Panc1 (cell line): ENCODE measurements around the gene ELOVL2. TPM values are rescaled to one million over a fixed set of nuclear protein-coding genes. Genes with fewer than 3 reads are reported as not detected.

ENCODE experiments used
- ATAC-seq: fragments of 200-7000 bp; cut with Tn5 transposase; 2 replicates; pipeline ENCODE4 v1.9.1; 2020; ENCODE audit warnings: mild to moderate bottlenecking, moderate library complexity
- BruUV-seq: library from RNA; stranded (reverse); fragments of 400-500 nt; replicated peaks from 2 replicates; lab custom pipeline; 2021; lab: Mats Ljungman, UMichigan
- CTCF ChIA-PET: fragments of 300-600 bp; sonication (Branson Sonifier 250); formaldehyde crosslinking; loops from one replicate; lab custom pipeline; 2022; ENCODE audit warnings: antibody characterized with exemption; lab: Charles Lee
- POLR2A ChIA-PET: fragments of 300-600 bp; sonication (Branson Sonifier 250); formaldehyde crosslinking; loops from one replicate; lab custom pipeline; 2022; ENCODE audit warnings: antibody characterized with exemption; lab: Charles Lee
- DNase-seq: peaks from one replicate; pipeline ENCODE4 v3.0.0-alpha.2; 2010; ENCODE audit warnings: low read depth, low spot score
- H3K27ac ChIP-seq: 2 replicates; pipeline ENCODE4 v1.5.1; 2011; ENCODE audit warnings: mild to moderate bottlenecking, low read length, inconsistent platforms
- H3K27me3 ChIP-seq: fragments of 200-500 bp; sonication (Bioruptor generic); 2 replicates; pipeline ENCODE4 v1.6.0; 2014; ENCODE audit warnings: low read length, inconsistent platforms; ENCODE audit not compliant: control insufficient read depth, insufficient read depth
- H3K36me3 ChIP-seq: fragments of 200-500 bp; sonication (Bioruptor generic); 2 replicates; pipeline ENCODE4 v1.5.1; 2014; ENCODE audit warnings: inconsistent platforms, mild to moderate bottlenecking, low read length, moderate library complexity; ENCODE audit not compliant: control insufficient read depth, insufficient read depth
- H3K4me1 ChIP-seq: 2 replicates; pipeline ENCODE4 v1.5.1; 2011; ENCODE audit warnings: inconsistent platforms, mild to moderate bottlenecking, low read length, moderate library complexity; ENCODE audit not compliant: control insufficient read depth, insufficient read depth
- H3K4me3 ChIP-seq, 2 experiments: 2 replicates each; pipeline ENCODE4 v1.5.1; 2011 to 2012; ENCODE audit warnings: low read depth in 2 of 2, low read length in 2 of 2, mild to moderate bottlenecking in 2 of 2, inconsistent platforms in 1 of 2, moderate library complexity in 1 of 2
- H3K9me3 ChIP-seq: fragments of 200-500 bp; sonication (Bioruptor generic); 2 replicates; pipeline ENCODE4 v1.5.1; 2014; ENCODE audit warnings: low read depth, mild to moderate bottlenecking, inconsistent platforms, low read length, moderate library complexity; ENCODE audit not compliant: control insufficient read depth, insufficient read depth
- CTCF ChIP-seq: fragments of 450-650 bp; IDR thresholded peaks from 2 replicates; pipeline ENCODE4 v1.5.1; 2017; ENCODE audit warnings: mild to moderate bottlenecking
- POLR2AphosphoS5 ChIP-seq: IDR thresholded peaks from 2 replicates; pipeline ENCODE4 v1.6.1; 2012; ENCODE audit warnings: mild to moderate bottlenecking, low read depth, low read length, moderate library complexity
- REST ChIP-seq, 2 experiments: IDR thresholded peaks; 2 replicates each; pipeline ENCODE4 v1.6.1; 2011 to 2012; ENCODE audit warnings: low read depth in 2 of 2, control low read depth in 1 of 2, low read length in 1 of 2, mild to moderate bottlenecking in 1 of 2, moderate library complexity in 1 of 2; ENCODE audit not compliant: insufficient read depth in 1 of 2
- SIN3A ChIP-seq: IDR thresholded peaks from 2 replicates; pipeline ENCODE4 v1.6.1; 2012; ENCODE audit warnings: low read depth, mild to moderate bottlenecking, low read length, moderate library complexity, borderline replicate concordance; ENCODE audit not compliant: insufficient read depth
- TCF7L2 ChIP-seq: IDR thresholded peaks from 2 replicates; pipeline ENCODE4 v1.6.1; 2011; ENCODE audit warnings: mild to moderate bottlenecking, low read depth, low read length, inconsistent platforms
- in situ Hi-C: cut with HindIII; loops from 2 replicates; pipeline ENCODE4 v1.10.0; 2016; ENCODE audit warnings: low sequenced_read_pairs, low pct_unique_long_range_greater_than_20kb
- intact Hi-C: fragments of 100-400 bp; cut with micrococcal nuclease; formaldehyde crosslinking; loops from one replicate; pipeline ENCODE4 v1.10.0; 2022; ENCODE audit not compliant: unreplicated experiment
- total RNA-seq: library from RNA; stranded (reverse); gene quantifications from one replicate; pipeline ENCODE4 v1.2.1, GENCODE V29; 2021; ENCODE audit not compliant: unreplicated experiment

The ELOVL2 gene
- total RNA-seq, 1 experiment from 2014 or later: 27.8 TPM

- TF ChIP-seq REST (IDR thresholded peaks at IDR 0.05; ENCODE audit: insufficient read depth in 1 of 2, low read depth in 2 of 2, low read length in 1 of 2) (no peak), TCF7L2 (no peak), SIN3A (no peak), CTCF (no peak), POLR2AphosphoS5 (no peak)
- no peaks in the 10 kb centered on the region for H3K4me1 ChIP-seq
- H3K27me3 ChIP-seq: no peaks in the 10 kb centered on the region
- intact Hi-C loops: no loop called here
- DNase-seq (no peak), ATAC-seq (no peak)
- in situ Hi-C loops: no loop called here
- ChIA-PET POLR2A (no interaction called here), CTCF (no interaction called here)
- H3K4me3 ChIP-seq: no peak overlapping the region
- no peaks in the 10 kb centered on the region for H3K9me3 ChIP-seq
- no peaks in the 10 kb centered on the region for H3K36me3 ChIP-seq
- BruUV-seq: no TSS peak
- no peak overlapping the region for H3K27ac ChIP-seq
Measured at GRCh38 chr6:11054722-11055121, 10.6 kb upstream of the ELOVL2 start.

GRCh38 chr6:11053307-11053706 is 9.2 kb upstream of the ELOVL2 start:
- Histone ChIP-seq H3K9me3 (no peaks in the 10 kb centered on the region), H3K36me3 (no peaks in the 10 kb centered on the region), H3K4me3 (no peak overlapping the region), H3K27me3 (no peaks in the 10 kb centered on the region), H3K27ac (no peak overlapping the region), H3K4me1 (no peaks in the 10 kb centered on the region)
- BruUV-seq: no TSS peak
- TF ChIP-seq SIN3A (no peak), REST (IDR thresholded peaks at IDR 0.05; ENCODE audit: insufficient read depth in 1 of 2, low read depth in 2 of 2, low read length in 1 of 2) (no peak), POLR2AphosphoS5 (no peak), TCF7L2 (no peak)
- CTCF ChIA-PET: no interaction called here
- in situ Hi-C loops (no loop called here), intact Hi-C loops (no loop called here)
- DNase-seq (no peak), ATAC-seq (no peak)
- POLR2A ChIA-PET: no interaction called here
